Measurements from ENCODE around the gene SH3TC1.

The SH3TC1 gene

DNA sequence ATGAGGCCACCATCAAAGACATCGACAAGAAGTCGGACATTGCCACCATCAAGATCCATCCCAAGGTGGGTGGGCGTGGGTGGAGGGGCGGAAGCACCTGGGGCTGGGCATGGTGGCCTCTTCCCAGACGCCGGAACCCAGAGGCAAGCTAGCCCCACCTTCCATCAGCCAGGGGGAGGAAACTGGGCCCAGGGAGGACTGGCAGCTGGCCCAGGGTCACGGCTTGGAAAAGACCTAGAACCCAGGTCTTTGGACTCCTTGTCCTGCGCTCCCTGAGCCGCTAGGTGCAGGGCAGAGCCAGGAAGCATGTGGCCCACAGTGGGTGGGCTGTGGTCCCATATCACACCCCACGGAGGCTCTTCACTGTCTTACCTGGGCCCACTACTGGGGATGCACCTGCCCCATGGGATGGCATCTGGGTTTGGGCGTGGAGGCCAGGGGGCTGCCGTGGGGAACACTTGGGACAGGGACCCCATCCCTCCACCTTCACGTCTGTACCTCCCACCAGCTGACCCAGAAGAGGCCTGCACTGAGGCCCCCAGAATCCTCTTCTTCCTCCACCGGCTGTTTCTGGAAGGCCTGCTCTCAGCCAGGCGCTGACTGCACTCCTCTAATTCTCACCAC is 87.7 kb downstream of the SH3TC1 start:
- DNase-seq, result no peak

DNA sequence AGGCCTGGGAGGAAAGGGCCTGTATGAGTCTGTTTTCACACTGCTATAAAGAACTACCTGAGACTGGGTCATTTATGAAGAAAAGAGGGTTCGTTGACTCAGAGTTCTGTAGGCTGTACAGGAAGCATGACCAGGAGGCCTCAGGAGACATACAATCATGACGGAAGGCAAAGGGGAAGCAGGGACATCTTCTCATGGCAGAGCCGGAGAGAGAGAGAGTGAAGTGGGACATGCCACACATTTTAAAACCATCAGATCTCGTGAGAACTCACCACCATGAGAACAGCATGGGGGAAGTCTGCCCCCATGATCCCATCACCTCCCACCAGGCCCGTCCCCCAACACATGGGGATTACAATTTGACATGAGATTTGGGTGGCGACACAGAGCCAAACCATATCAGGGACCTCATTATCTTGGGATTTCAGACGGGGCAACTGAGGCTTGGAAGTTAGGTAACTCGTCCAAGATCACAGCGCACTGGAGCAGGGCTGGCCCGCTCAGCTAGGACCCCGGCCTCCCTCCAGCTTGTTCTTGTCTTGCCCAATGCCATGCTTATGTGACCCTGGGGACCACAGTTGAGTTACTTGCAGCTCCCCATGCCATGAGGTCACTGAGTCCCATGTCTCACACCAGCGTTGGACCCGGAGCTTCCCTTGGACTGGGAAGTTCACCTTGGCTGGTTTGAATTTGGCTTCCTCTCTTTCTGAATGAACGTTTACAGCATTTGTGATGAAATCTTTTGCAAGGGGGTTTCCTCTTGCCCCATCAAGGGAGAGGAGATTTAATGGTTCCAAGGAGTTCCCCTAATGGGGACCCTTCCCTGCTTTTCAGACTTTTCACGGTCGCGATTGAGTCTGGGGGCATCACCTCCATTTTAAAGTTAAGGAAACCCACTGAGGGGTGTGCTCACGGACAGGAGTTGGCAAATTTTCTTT is 88.5 kb downstream of the SH3TC1 start:
- no peak for DNase-seq

DNA sequence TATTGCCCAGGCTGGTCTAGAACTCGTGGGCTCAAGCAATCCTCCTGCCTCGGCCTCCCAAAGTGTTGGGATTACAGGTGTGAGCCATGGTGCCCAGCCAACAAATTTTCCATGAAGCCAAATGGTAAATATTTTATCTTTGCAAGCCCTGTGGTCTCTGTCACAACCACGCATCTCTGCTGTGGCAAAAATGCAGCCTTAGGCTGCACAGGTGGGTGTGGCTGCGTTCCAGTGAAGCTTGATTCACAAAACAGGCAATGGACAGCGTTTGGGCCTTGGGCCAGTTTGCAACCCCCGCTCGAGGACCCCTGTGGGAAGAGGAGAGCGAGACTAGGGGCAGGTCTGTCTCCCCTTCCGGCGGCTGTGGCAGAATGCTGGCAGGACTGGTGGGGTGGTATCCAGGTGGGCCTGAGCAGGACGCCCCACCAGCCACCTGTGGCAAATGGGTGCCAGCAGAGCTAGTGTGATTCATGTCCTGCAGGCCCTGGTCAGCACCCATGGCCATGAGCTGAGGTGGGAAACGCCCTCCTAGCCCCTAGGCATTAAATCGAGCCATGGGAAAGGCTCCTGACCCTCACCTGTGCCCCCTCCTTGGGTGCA is 90.2 kb downstream of the SH3TC1 start:
- no peak for DNase-seq

DNA sequence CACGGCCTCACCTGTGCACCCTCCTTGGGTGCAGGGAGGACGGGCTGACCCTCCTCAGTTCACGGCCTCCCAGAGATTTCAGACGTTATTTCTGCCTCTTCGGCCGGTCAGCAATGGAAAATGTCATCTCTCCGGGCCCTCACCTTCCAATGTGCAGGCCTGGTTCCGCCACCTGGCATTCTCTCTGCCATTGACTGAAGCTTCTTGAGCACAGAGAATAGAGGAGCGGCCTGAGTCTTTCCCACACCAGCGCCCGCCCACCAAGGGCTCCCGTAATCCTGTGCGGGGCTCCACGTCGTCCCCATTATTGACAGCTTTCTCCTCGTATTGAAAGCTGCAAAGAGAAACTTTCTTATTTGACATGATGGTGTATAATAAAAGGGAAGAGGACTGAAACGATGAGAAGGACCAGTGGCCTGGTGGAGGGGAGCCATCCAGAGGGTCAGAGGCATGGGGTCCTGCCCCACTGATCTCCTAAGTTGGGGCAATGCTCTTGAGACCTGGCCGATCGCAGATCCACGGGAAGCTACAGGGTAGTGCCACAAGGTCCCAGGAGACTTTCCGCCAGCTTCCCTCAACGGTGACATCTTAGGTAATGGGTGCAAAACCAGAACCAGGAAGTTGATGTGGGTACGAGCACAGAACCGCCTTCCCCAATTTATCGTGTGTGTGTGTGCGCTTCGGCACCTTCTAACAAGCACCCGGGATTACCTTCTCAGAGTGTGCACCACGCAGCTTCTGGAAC is 91.0 kb downstream of the SH3TC1 start:
- DNase-seq, result no peak

DNA sequence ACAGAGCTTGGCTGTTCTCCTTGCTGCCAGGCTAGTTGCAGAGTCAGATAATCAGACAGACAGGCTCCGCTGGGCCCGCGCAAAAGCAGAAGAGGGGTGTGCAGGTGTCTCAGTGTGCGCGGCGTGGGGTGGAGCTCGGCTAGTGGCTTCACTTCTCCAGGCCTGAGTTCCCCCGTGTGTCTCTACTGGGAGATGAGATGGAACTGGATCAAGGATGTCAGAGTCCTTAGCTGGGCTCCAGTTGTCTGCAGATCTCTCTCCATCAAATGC is 91.5 kb downstream of the SH3TC1 start:
- DNase-seq, result no peak

Data from nucleus accumbens (tissue), 56 donors.